HG02678 (cell line): ENCODE measurements around the gene UBE2K.
"Not testable (repeated sequence)": the region's sequence is repeated elsewhere in the genome, so short reads cannot be mapped to it uniquely, and the experiment has no call there.

ENCODE experiments used
- ATAC-seq: cut with Tn5 transposase; IDR thresholded peaks from one replicate; pipeline ENCODE4 v1.9.1; 2021; ENCODE audit warnings: mild to moderate bottlenecking, moderate library complexity; ENCODE audit not compliant: unreplicated experiment

UBE2K gene

DNA sequence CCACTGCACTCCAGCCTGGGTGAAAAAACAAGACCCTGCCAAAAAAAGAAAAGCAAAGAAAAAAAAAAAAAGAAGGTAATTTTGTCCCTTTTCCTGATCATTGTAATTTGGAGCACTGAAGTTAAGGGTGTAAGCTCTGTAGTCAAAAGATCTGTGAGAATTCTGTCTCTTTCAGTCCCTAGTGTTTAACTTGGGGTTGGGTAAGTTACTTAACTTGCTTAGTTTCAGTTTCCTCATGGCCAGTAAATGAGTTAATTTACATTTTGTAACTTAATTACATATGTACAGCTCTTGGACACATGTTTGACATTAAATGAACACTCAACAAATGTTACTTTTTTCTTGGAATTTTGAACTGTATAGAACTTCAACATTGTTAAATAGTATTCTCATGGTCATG is 10.9 kb upstream of the UBE2K start:
- ATAC-seq: no peak

DNA sequence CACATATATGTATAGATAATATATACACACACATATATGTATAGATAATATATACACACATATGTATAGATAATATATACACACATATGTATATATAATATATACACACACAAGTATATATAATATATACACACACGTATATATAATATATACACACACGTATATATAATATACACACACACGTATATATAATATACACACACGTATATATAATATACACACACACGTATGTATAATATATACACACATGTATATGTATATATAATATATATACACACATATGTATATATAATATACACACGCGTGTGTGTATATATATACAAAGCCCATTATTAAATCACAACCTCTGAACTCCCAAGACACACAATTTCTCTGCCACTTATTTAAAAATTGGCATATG is 8.0 kb upstream of the UBE2K start:
- ATAC-seq: no peak

DNA sequence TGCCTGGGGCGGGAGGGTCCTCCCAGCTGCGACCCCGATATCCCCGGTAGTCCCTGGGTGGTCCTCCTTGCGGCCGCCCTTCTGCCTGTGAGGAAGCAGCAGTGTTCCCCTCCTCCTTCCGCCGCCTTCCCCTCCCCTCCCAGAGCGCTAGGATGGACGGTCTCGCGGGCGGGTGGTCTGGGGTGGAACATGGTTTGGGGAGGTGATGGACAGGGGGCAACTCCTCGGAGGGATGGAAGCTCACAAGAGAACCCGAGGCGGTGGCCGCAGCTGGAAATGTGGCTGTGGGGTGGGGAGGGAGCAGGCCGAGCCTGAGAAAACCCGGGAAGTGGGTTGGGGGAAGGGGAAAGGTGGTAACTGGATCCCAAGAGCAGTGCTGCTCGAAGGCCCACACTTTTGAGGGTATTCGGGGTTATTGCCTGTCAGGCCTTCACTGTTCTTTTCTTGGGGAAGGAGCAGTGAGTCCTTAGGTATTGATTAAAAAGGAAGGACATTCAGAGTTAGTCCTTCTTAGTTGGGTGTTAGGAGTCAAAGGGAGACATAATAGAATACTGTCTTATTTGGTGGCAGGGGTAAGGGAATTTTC is 581 bp downstream of the UBE2K start:
- peak; percentile 30 for ATAC-seq

DNA sequence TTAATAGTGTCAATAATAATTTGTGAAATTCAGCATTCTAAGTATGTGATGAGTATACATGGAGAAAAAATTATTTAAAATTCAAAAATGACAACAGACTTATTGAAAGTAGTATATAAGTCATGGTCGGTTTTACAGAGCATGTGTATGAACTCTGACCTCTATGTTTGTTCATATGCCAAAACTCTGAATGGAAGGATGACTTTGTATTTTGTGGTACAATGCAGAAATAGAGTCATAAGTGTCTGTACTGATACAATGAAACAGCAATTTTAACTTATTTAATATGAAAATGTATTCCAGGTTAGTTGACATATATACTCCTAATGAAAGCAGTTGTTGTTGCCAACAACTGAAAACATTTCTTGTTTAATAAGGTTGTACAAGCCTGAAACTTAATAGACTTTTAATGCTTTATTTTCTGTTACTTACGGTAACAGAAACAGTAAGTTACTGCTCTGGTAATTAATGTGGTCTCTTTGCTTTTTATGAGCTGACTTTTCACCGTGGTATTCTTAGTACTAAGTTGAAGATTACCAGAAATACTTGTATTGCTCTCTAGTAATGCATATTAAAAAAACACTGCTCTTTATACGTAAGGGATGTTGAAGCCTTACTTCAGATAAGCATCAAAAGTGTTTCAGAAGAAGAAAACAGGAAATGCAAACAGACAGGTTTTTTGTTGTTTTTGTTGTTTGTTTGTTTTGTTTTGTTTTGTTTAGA is 1.9 kb downstream of the UBE2K start:
- ATAC-seq: no peak

DNA sequence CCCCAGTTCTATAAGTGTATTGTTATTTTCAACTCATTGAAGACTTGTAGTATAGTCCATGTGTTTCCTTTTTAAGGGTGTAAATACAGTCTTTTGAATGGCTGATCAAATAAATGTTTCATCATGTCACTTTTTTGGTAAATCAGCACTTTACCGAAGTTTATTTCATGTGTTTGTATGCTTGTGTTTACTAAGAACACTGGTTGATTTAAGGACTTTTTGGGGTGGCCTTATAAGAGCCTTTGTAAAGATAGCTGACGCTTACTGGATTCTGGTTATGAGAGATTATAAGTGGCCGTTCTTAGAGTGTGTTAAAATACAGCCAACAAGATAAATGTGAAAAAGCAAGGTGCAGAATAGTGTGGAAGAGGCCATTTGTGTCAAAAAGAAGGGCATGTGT is 2.6 kb downstream of the UBE2K start:
- no peak for ATAC-seq

DNA sequence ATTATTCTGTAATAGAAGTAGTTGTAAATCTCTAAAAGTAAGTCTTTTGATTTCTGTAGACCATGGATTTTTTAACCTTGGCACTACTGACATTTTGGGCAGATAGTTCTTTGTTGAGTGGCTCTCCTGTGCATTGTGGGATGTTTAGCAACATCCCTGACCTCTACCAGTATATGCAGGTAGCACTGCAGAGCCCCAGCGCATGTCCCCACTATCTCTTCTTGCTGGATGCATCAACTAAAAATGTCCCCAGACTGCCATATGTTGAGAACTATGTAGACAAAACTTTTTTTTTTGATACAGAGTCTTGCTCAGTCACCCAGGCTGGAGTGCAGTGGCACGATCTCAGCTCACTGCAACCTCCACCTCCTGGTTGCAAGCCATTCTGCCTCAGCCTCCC is 4.8 kb downstream of the UBE2K start:
- no peak for ATAC-seq

DNA sequence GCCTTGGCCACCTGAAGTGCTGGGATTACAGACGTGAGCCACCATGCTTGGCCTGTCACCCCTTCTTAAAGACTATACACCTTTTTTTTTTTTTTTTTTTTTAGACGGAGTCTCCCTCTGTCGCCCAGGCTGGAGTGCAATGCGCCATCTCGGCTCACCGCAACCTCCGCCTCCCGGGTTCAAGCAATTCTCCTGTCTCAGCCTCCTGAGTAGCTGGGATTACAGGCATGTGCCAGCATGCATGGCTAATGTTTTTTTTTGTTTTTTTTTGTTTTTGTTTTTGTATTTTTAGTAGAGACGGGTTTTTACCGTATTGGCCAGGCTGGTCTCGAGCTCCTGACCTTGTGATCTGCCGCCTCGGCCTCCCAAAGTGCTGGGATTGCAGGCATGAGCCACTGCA is 6.9 kb downstream of the UBE2K start:
- not testable (repeated sequence) for ATAC-seq

DNA sequence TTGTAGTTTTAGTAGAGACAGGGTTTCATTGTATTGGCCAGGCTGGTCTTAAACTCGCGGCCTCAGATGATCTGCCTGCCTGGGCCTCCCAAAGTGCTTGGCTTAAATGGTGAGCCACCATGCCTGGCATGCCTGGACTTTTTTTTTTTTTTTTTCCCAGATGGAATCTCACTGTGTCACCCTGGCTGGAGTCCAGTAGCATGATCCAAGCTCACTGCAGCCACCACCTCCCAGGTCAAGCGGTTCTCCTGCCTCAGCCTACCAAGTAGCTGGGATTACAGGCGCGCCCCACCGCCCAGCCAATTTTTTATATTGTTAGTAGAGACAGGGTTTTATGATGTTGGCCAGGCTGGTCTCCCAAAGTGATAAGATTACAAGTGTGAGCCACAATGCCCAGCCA is 8.4 kb downstream of the UBE2K start:
- no peak for ATAC-seq

DNA sequence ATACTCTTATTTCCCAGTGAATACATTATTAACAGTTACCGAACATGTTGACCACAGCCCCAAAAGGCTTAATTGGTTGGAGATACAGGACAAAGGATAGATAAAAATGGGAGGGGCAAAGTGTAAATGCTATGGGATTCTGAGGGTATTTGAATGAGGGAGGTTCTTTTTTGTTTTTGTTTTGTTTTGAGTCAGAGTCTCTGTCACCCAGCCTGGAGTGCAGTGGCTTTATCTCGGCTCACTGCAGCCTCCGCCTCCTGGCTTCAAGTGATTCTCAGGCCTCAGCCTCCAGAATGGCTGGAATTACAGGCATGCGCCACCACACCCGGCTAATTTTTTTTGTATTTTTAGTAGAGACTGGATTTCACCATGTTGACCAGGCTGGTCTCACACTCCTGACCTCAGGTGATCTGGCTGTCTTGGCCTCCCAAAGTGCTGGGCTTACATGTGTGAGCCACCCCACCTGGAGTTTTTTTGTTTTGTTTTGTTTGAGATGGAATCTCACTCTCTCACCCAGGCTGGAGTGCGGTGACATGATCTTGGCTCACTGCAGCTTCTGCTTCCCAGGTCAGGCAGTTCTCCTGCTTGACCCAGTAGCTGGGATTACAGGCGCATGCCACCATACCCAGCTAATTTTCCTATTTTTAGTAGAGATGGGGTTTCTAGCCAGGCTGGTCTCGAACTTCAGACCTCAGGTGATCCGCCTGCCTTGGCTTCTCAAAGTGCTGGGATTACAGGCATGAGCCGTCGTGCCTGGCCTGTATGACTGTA is 9.0 kb downstream of the UBE2K start:
- ATAC-seq: no peak

DNA sequence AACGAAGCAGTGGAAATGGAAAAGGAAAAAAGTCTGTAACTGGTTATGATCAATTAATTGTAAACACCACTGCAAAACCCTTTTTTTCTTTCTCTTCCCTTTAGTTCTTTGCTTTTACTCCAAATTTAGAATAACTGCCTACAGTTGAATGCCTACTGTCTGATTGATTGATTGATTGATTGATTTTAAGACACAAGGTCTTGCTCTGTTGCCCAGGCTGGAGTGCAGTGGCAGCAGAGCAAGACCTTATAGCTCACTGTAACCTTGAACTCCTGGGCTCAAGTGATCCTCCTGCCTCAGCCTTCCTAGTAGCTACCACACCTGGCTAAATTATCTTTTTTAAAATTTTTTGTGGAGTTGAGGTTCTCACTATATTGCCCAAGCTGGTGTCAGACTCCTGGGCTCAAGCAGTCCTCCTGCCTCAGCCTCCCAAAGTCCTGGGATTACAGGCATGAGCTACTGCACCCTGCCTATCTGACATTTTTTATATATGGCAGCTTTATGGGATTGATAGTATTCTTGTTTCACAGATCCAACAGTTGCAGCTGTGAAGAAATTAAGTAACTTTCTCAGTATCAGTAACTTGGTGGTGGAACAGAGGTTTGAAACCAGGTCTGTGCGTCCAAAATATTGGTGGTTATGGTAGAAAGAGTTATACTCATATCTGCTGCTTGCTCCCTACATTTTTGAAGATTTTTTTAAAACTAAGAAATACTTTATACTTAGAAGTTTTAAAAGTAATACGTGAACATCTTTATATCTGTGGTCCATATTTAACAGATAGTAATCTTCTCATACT is 12.4 kb downstream of the UBE2K start:
- ATAC-seq: peak; percentile 50

DNA sequence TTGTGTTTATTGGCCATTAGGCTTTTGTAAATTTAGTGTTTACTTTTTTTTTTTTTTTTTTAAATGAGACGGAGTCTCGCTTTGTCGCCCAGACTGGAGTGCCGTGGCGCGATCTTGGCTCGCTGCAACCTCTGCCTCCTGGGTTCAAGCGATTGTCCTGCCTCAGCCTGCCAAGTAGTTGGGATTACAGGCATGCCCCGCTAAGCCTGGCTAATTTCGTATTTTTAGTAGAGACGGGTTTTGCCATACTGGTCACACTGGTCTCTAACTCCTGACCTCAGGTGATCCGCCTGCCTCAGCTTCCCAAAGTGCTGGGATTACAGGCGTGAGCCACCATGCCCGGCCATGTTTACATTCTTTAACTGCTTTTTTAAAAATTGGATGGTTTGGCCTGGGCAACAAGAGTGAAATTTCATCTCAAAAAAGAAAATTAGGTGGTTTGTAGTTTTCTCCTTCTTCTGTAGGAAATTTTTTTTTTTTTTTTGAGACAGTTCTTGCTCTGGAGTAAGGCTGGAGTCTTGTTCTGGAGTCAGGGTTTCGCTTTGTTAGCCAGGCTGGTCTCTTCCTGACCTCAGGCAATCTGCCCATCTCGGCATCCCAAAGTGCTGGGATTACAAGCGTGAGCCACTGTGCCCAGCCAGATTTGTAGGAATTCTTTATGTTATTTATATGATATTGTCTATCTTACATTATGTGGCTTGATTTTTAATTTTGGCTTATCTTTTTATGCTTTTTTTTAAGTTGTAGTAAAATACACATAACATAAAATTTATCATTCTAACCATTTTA is 15.1 kb downstream of the UBE2K start:
- no peak for ATAC-seq

DNA sequence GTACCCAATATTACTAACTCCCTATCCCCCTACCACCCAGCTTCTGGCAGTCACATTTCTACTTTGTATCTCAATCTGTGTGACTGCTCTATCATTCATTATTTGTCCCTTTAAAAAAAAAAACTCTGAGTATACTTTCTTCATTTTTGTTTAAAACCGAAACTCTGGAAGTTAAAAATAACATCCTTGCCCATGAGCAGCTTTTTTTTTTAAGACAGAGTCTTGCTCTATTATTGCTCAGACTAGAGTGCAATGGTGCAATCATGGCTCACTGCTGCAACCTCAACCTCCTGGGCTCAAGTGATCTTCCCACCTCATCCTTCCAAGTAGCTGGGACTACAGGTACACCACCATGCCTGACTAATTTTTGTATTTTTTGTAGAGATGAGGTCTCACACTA is 15.8 kb downstream of the UBE2K start:
- ATAC-seq: no peak

DNA sequence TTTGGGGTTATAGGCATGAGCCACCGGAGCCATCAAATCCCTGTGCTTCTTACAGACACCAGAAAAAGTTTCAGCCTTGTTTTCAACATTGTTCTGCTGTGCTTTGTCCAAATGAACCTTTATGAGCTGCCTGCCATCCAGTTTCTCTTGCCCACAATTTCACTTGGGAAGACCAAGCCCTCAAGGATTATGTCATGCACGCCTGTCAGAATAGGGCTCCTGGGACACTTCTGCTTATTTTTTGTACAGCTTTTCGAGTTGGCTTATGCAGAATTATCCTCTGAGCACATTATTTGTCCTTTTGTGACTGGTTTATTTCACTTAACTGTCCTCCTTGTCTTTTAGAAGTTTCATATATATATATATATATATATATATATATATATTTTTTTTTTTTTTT is 16.2 kb downstream of the UBE2K start:
- no peak for ATAC-seq

DNA sequence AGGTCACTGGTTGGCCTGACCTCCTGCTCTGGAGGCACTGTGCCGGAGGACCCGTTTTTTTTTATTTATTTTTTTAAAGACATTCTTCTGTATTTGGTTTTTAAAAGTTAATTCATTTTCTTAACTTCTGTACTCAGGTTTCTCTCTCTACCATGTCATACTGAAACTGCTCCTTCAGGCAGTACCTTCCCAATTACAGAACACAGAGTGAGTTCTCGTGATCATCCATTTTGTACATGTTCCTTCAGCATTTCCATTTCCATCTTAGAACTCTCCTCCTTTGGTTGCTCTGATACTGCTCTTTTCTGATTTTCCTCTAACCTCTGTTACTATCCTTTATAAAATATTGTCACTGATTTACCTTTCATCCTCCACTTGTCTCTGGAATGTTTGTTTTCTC is 17.9 kb downstream of the UBE2K start:
- ATAC-seq: no peak

DNA sequence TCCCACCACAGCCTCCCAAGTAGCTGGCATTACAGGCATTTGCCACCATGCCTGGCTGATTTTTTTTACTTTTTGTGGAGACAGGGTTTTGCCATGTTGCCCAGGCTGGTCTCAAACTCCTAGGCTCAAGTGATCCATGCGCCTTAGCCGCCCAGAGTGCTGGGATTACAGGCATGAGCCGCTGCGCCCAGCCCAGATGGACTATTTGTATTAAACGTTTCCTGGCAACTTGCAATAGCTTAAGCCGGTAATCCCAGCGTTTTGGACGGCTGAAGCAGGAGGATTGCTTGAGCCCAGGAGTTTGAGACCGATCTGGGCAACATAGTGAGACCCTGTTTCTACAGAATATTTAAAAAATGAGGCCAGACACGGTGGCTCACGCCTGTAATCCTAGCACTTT is 18.4 kb downstream of the UBE2K start:
- no peak for ATAC-seq

DNA sequence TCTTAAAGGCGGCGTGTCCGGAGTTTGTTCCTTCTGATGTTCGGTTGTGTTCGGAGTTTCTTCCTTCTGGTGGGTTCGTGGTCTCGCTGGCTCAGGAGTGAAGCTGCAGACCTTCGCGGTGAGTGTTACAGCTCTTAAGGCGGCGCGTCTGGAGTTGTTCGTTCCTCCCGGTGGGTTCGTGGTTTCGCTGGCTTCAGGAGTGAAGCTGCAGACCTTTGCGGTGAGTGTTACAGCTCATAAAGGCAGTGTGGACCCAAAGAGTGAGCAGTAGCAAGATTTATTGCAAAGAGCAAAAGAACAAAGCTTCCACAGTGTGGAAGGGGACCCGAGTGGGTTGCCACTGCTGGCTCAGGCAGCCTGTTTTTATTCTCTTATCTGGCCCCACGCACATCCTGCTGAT is 19.8 kb downstream of the UBE2K start:
- not testable (repeated sequence) for ATAC-seq

DNA sequence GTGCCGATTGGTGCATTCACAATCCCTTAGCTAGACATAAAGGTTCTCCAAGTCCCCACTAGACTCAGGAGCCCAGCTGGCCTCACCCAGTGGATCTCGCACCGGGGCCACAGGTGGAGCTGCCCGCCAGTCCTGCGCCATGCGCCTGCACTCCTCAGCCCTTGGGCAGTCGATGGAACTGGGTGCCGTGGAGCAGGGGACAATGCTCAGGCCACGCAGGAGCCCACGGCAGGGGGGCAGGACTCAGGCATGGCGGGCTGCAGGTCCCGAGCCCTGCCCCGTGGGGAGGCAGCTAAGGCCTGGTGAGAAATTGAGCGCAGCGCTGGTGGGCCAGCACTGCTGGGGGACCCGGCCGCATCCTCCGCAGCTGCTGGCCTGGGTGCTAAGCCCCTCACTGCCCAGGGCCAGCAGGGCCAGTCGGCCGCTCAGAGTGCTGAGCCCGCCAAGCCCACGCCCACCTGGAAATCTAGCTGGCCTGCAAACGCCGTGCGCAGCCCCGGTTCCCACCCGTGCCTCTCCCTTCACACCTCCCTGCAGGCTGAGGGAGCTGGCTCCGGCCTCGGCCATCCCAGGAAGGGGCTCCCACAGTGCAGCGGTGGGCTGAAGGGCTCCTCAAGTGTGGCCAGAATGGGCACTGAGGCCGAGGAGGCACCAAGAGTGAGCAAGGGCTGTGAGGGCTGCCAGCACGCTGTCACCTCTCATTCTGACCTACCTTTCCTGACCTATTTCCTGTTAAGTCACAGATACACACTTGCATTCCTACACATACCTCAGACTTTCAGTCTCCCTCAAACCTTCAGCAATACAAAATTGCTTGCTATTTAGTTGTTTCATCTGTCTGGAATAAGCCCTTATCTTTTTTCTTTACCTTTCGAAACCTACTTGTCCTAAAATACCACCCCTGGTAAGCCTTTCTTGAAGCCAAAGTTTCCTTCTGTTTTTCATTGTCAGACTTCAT is 20.7 kb downstream of the UBE2K start:
- ATAC-seq: no peak

DNA sequence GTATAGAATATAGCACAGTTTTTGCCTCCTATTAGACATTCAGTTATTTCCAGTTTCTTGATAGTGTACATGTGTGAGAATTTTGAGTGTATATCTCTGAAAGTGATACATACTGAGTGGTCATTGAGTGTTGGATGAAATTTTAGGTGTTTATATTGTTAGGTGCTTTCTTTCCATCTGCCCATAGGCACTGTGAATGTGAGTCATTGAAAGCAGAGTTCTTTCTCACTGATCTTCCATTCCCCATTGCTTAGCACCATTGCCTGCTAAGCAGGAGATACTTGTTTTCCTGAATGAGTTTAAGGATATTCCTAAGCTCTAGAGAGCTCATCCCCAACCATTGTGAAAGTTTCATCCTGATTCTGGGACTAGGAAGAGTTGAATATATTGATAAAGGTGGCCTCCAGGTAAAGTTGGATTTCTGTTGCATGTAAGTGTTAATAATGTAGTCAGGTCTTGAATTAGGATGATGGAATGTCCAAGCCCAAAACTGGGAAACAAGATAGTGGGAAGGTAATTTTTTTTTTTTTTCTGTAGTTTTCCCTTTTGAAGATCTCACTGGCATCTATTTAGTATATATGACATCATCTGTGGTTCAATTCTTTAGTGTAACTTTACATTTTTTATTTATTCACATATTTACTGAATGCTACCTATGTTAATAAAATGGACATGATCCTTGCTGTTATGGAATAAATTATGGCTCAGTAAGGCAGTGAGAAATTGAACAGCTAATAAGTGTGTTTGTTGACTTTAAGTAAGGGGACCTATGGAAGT is 22.1 kb downstream of the UBE2K start:
- ATAC-seq: no peak

DNA sequence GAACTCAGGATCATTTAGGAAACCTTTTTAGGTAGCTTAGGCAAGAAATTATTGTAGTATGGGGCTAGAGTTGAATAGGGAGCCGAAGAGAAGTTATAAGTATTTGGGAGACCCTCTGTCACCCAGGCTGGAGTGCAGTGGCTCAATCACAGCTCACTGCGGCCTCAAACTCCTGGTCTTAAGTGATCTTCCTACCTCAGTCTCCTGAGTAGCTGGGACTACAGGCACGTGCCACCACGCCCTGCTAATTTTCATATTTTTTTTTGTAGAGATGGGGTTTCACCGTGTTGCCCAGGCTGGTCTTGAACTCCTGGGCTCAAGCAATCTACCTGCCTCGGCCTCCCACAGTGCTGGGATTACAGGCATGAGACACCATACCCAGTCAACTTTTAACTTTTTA is 23.3 kb downstream of the UBE2K start:
- ATAC-seq: not testable (repeated sequence)
